Loucy (cell line): Measurements from ENCODE around the gene ZNF362.

Experiments used
- H2AFZ ChIP-seq: fragments of 200-600 bp; sonication (generic); 2 replicates; pipeline ENCODE4 v1.6.0; 2016; ENCODE audit warnings: antibody characterized with exemption, mild to moderate bottlenecking, low read length, moderate library complexity
- H3F3A ChIP-seq: fragments of 200-600 bp; 2 replicates; pipeline ENCODE4 v1.6.0; 2016; ENCODE audit warnings: antibody characterized with exemption, low read depth, mild to moderate bottlenecking
- H3K27me3 ChIP-seq: fragments of 200-600 bp; sonication (generic); 2 replicates; pipeline ENCODE4 v1.6.1; 2014; ENCODE audit warnings: low read length, mild to moderate bottlenecking; ENCODE audit not compliant: insufficient read depth, poor library complexity, severe bottlenecking
- H3K36me3 ChIP-seq: fragments of 200-600 bp; sonication (generic); 2 replicates; pipeline ENCODE4 v1.6.1; 2016; ENCODE audit warnings: low read length; ENCODE audit not compliant: insufficient read depth
- H3K4me1 ChIP-seq: fragments of 200-600 bp; sonication (generic); 2 replicates; pipeline ENCODE4 v1.5.1; 2014; ENCODE audit warnings: low read length, mild to moderate bottlenecking; ENCODE audit not compliant: insufficient read depth, poor library complexity, severe bottlenecking
- H3K4me2 ChIP-seq: fragments of 200-600 bp; sonication (generic); 2 replicates; pipeline ENCODE4 v1.6.0; 2014; ENCODE audit warnings: antibody characterized with exemption, low read length, low read depth, mild to moderate bottlenecking; ENCODE audit not compliant: poor library complexity, severe bottlenecking
- H3K4me3 ChIP-seq: fragments of 200-600 bp; sonication (generic); 2 replicates; pipeline ENCODE4 v1.5.1; 2014; ENCODE audit warnings: low read length, mild to moderate bottlenecking, mixed read lengths; ENCODE audit not compliant: poor library complexity, severe bottlenecking
- H3K79me2 ChIP-seq: fragments of 200-600 bp; sonication (generic); 2 replicates; pipeline ENCODE4 v1.6.1; 2014; ENCODE audit warnings: low read length; ENCODE audit not compliant: insufficient read depth
- H3K9ac ChIP-seq: fragments of 200-600 bp; sonication (generic); 2 replicates; pipeline ENCODE4 v1.6.0; 2014; ENCODE audit warnings: mild to moderate bottlenecking, low read depth, low read length, moderate library complexity; ENCODE audit not compliant: poor library complexity, severe bottlenecking
- H3K9me2 ChIP-seq: fragments of 200-600 bp; sonication (generic); replicated peaks from 2 replicates; pipeline ENCODE4 v1.6.1; 2016; ENCODE audit warnings: low read depth, low read length, mixed read lengths
- H3K9me3 ChIP-seq: fragments of 200-600 bp; sonication (generic); 2 replicates; pipeline ENCODE4 v1.6.1; 2014; ENCODE audit warnings: mild to moderate bottlenecking, antibody characterized with exemption, low read length, low read depth; ENCODE audit not compliant: insufficient read depth
- H4K20me1 ChIP-seq: fragments of 200-600 bp; sonication (generic); 2 replicates; pipeline ENCODE4 v1.6.0; 2014; ENCODE audit warnings: antibody characterized with exemption, low read length, mild to moderate bottlenecking; ENCODE audit not compliant: insufficient read depth, poor library complexity, severe bottlenecking
- CTCF ChIP-seq: fragments of 200-600 bp; sonication (generic); conservative IDR thresholded peaks from 2 replicates; pipeline ENCODE4 v1.5.1; 2014; ENCODE audit warnings: mild to moderate bottlenecking, antibody characterized with exemption, low read length
- EZH2phosphoT487 ChIP-seq: fragments of 200-600 bp; IDR thresholded peaks from 2 replicates; pipeline ENCODE4 v1.6.1; 2018; ENCODE audit warnings: antibody characterized with exemption, mild to moderate bottlenecking, moderate library complexity, borderline replicate concordance

ZNF362 gene

GRCh38 chr1:33332881-33333280 lies 76.6 kb downstream of the ZNF362 start:
- H3K36me3 ChIP-seq, result peaks cover 69% of the 10 kb centered on the region; the same call in 1 of the 2 replicates
- H3K4me3 ChIP-seq, result no peak overlapping the region
- no peaks in the 10 kb centered on the region for H3F3A ChIP-seq
- no peaks in the 10 kb centered on the region for H3K9me2 ChIP-seq
- TF ChIP-seq EZH2phosphoT487 (no peak), CTCF (no peak)
- H2AFZ ChIP-seq, result no peak overlapping the region
- no peaks in the 10 kb centered on the region for H3K27me3 ChIP-seq
- H3K4me1 ChIP-seq, result no peaks in the 10 kb centered on the region
- peaks cover 49% of the 10 kb centered on the region for H3K79me2 ChIP-seq
- no peak overlapping the region for H3K9ac ChIP-seq
- H4K20me1 ChIP-seq, result peaks cover 14% of the 10 kb centered on the region
- H3K4me2 ChIP-seq, result no peak overlapping the region
- H3K9me3 ChIP-seq, result no peaks in the 10 kb centered on the region

- Histone ChIP-seq H3K79me2 (peaks cover 61% of the 10 kb centered on the region), H3K36me3 (peaks cover 58% of the 10 kb centered on the region; the same call in 1 of the 2 replicates), H4K20me1 (peaks cover 16% of the 10 kb centered on the region), H3K9me3 (no peaks in the 10 kb centered on the region), H3K4me1 (no peaks in the 10 kb centered on the region), H3K9me2 (no peaks in the 10 kb centered on the region), H2AFZ (no peak overlapping the region), H3K27me3 (no peaks in the 10 kb centered on the region), H3K4me2 (no peak overlapping the region), H3K4me3 (no peak overlapping the region), H3K9ac (no peak overlapping the region), H3F3A (no peaks in the 10 kb centered on the region)
- no peak for TF ChIP-seq EZH2phosphoT487
- no peak for TF ChIP-seq CTCF
Measured at GRCh38 chr1:33334081-33334552, 77.8 kb downstream of the ZNF362 start.

- Histone ChIP-seq H3K4me3 (no peak overlapping the region), H3K4me2 (no peak overlapping the region), H3K9me3 (no peaks in the 10 kb centered on the region), H3K79me2 (peaks cover 70% of the 10 kb centered on the region), H4K20me1 (peaks cover 22% of the 10 kb centered on the region), H2AFZ (no peak overlapping the region), H3K9me2 (no peaks in the 10 kb centered on the region), H3F3A (no peaks in the 10 kb centered on the region), H3K27me3 (no peaks in the 10 kb centered on the region), H3K9ac (no peak overlapping the region), H3K4me1 (no peaks in the 10 kb centered on the region), H3K36me3 (peaks cover 49% of the 10 kb centered on the region; the same call in 1 of the 2 replicates)
- TF ChIP-seq CTCF (no peak), EZH2phosphoT487 (no peak)
Measured at GRCh38 chr1:33335020-33335419, 78.7 kb downstream of the ZNF362 start.
